Neural progenitor cell (in vitro differentiated cells): ENCODE results near the gene OR2C3. TPM values are rescaled to one million over a fixed set of nuclear protein-coding genes. Genes with fewer than 3 reads are reported as not detected.
"Not testable (repeated sequence)": the region's sequence is repeated elsewhere in the genome, so short reads cannot be mapped to it uniquely, and the experiment has no call there.

Experiments used
- DNase-seq: peaks from one replicate; pipeline ENCODE4 v3.0.0-alpha.2; 2016; ENCODE audit warnings: low spot score
- H2AFZ ChIP-seq: fragments of 200-600 bp; sonication (generic); replicated peaks from 2 replicates; pipeline ENCODE4 v1.6.1; 2016; ENCODE audit warnings: antibody characterized with exemption
- H3F3A ChIP-seq: fragments of 200-600 bp; sonication (generic); 2 replicates; pipeline ENCODE4 v1.6.1; 2016; ENCODE audit warnings: antibody characterized with exemption, low read depth
- H3K27ac ChIP-seq: fragments of 200-600 bp; sonication (generic); 2 replicates; pipeline ENCODE4 v1.5.1; 2016; ENCODE audit warnings: mild to moderate bottlenecking
- H3K27me3 ChIP-seq: fragments of 200-600 bp; sonication (generic); 2 replicates; pipeline ENCODE4 v1.6.1; 2016; ENCODE audit warnings: mild to moderate bottlenecking, moderate library complexity
- H3K36me3 ChIP-seq: fragments of 200-600 bp; sonication (generic); 2 replicates; pipeline ENCODE4 v1.5.1; 2016
- H3K4me1 ChIP-seq: fragments of 200-600 bp; sonication (generic); 2 replicates; pipeline ENCODE4 v1.6.1; 2016; ENCODE audit warnings: mixed run types
- H3K4me2 ChIP-seq: fragments of 200-600 bp; sonication (generic); 2 replicates; pipeline ENCODE4 v1.6.1; 2016
- H3K4me3 ChIP-seq: fragments of 200-600 bp; sonication (generic); 2 replicates; pipeline ENCODE4 v1.5.1; 2016
- H3K79me2 ChIP-seq: fragments of 200-600 bp; sonication (generic); 2 replicates; pipeline ENCODE4 v1.6.1; 2016; ENCODE audit warnings: low read depth
- H3K9ac ChIP-seq: fragments of 200-600 bp; sonication (generic); 2 replicates; pipeline ENCODE4 v1.6.1; 2016
- H3K9me3 ChIP-seq: fragments of 200-600 bp; sonication (generic); 2 replicates; pipeline ENCODE4 v1.5.1; 2016; ENCODE audit warnings: low read depth
- H4K20me1 ChIP-seq: fragments of 200-600 bp; sonication (generic); 2 replicates; pipeline ENCODE4 v1.6.1; 2016; ENCODE audit warnings: low read depth
- H3K27ac Mint-ChIP-seq: 3 replicates; pipeline ENCODE4 v1.8.0; 2021; ENCODE audit warnings: mixed read lengths
- H3K27me3 Mint-ChIP-seq: 2 replicates; pipeline ENCODE4 v1.8.0; 2022; ENCODE audit warnings: low read depth, mild to moderate bottlenecking, inconsistent platforms, moderate library complexity, mixed read lengths; ENCODE audit not compliant: insufficient read depth
- H3K36me3 Mint-ChIP-seq: 3 replicates; pipeline ENCODE4 v1.8.0; 2021; ENCODE audit warnings: mixed read lengths
- H3K4me1 Mint-ChIP-seq: 3 replicates; pipeline ENCODE4 v1.8.0; 2021; ENCODE audit warnings: mixed read lengths
- H3K4me3 Mint-ChIP-seq: 3 replicates; pipeline ENCODE4 v1.8.0; 2021; ENCODE audit warnings: mild to moderate bottlenecking, moderate library complexity, mixed read lengths
- H3K9me3 Mint-ChIP-seq: 3 replicates; pipeline ENCODE4 v1.8.0; 2020; ENCODE audit warnings: mixed read lengths
- CTCF ChIP-seq: fragments of 200-600 bp; sonication (generic); IDR thresholded peaks from 2 replicates; pipeline ENCODE4 v1.5.1; 2017; ENCODE audit warnings: antibody characterized with exemption, mild to moderate bottlenecking
- EZH2 ChIP-seq: fragments of 200-600 bp; sonication (generic); IDR thresholded peaks from 2 replicates; pipeline ENCODE4 v1.6.1; 2017; ENCODE audit warnings: antibody characterized with exemption, mild to moderate bottlenecking, moderate library complexity
- EZH2phosphoT487 ChIP-seq: fragments of 200-600 bp; sonication (generic); IDR thresholded peaks from 2 replicates; pipeline ENCODE4 v1.6.1; 2017; ENCODE audit warnings: antibody characterized with exemption
- total RNA-seq: library from RNA; depleted of rRNA; stranded (reverse); fragments of >200 nt; gene quantifications from 2 replicates; pipeline ENCODE4 v1.2.3, GENCODE V29; 2015; ENCODE audit warnings: low replicate concordance

OR2C3 gene
- total RNA-seq, 1 donor from 2014 or later, result not detected

GRCh38 chr1:247491328-247491727 lies 44.9 kb downstream of the OR2C3 start:
- Histone ChIP-seq H3K79me2 (no peaks in the 10 kb centered on the region), H3K9ac (no peak overlapping the region), H3K36me3 (no peaks in the 10 kb centered on the region), H2AFZ (no peak overlapping the region), H3K4me3 (no peak overlapping the region), H3K27me3 (no peaks in the 10 kb centered on the region), H3K9me3 (no peaks in the 10 kb centered on the region), H4K20me1 (no peaks in the 10 kb centered on the region), H3K4me2 (no peak overlapping the region), H3K4me1 (no peaks in the 10 kb centered on the region), H3K27ac (no peak overlapping the region), H3F3A (no peaks in the 10 kb centered on the region)
- Mint-ChIP-seq H3K27me3 (no peaks in the 10 kb centered on the region), H3K4me3 (no peak overlapping the region), H3K36me3 (no peaks in the 10 kb centered on the region), H3K27ac (no peak overlapping the region), H3K9me3 (no peaks in the 10 kb centered on the region), H3K4me1 (no peaks in the 10 kb centered on the region)
- no peak for DNase-seq
- no peak for TF ChIP-seq EZH2
- no peak for TF ChIP-seq EZH2phosphoT487
- no peak for TF ChIP-seq CTCF

- Mint-ChIP-seq H3K4me3 (no peak overlapping the region), H3K27me3 (no peaks in the 10 kb centered on the region), H3K9me3 (no peaks in the 10 kb centered on the region), H3K27ac (no peak overlapping the region), H3K36me3 (no peaks in the 10 kb centered on the region), H3K4me1 (no peaks in the 10 kb centered on the region)
- no peaks in the 10 kb centered on the region for H3K4me1 ChIP-seq
- H2AFZ ChIP-seq, result no peak overlapping the region
- no peak for TF ChIP-seq EZH2
- TF ChIP-seq CTCF, result peak; percentile 67
- TF ChIP-seq EZH2phosphoT487, result no peak
- H3F3A ChIP-seq, result no peaks in the 10 kb centered on the region
- H3K4me2 ChIP-seq, result no peak overlapping the region
- H3K27ac ChIP-seq, result no peak overlapping the region
- H3K9me3 ChIP-seq, result no peaks in the 10 kb centered on the region
- no peak overlapping the region for H3K9ac ChIP-seq
- no peaks in the 10 kb centered on the region for H3K27me3 ChIP-seq
- no peaks in the 10 kb centered on the region for H3K79me2 ChIP-seq
- H3K4me3 ChIP-seq, result no peak overlapping the region
- peak; percentile 49 for DNase-seq
- no peaks in the 10 kb centered on the region for H3K36me3 ChIP-seq
- H4K20me1 ChIP-seq, result no peaks in the 10 kb centered on the region
Observed at GRCh38 chr1:247487057-247487456, 49.2 kb downstream of the OR2C3 start.

- H3K36me3 Mint-ChIP-seq, result no peaks in the 10 kb centered on the region
- H3K27me3 ChIP-seq, result no peaks in the 10 kb centered on the region
- no peaks in the 10 kb centered on the region for H3K4me1 Mint-ChIP-seq
- no peaks in the 10 kb centered on the region for H3F3A ChIP-seq
- no peaks in the 10 kb centered on the region for H3K27me3 Mint-ChIP-seq
- no peaks in the 10 kb centered on the region for H3K4me1 ChIP-seq
- H3K27ac ChIP-seq, result no peak overlapping the region
- no peaks in the 10 kb centered on the region for H3K36me3 ChIP-seq
- H3K4me3 Mint-ChIP-seq, result no peak overlapping the region
- no peak overlapping the region for H2AFZ ChIP-seq
- no peaks in the 10 kb centered on the region for H3K79me2 ChIP-seq
- no peak overlapping the region for H3K9ac ChIP-seq
- no peaks in the 10 kb centered on the region for H4K20me1 ChIP-seq
- TF ChIP-seq EZH2, result no peak
- no peak for TF ChIP-seq EZH2phosphoT487
- TF ChIP-seq CTCF, result no peak
- DNase-seq, result no peak
- no peaks in the 10 kb centered on the region for H3K9me3 ChIP-seq
- H3K4me3 ChIP-seq, result no peak overlapping the region
- H3K9me3 Mint-ChIP-seq, result no peaks in the 10 kb centered on the region
- no peak overlapping the region for H3K27ac Mint-ChIP-seq
- H3K4me2 ChIP-seq, result no peak overlapping the region
Observed at GRCh38 chr1:247482747-247483146, 53.5 kb downstream of the OR2C3 start.

GRCh38 chr1:247476328-247477058 lies 59.7 kb downstream of the OR2C3 start:
- H2AFZ ChIP-seq, DNase-seq, H3K36me3 Mint-ChIP-seq: not testable (repeated sequence)

More at GRCh38 chr1:247476328-247477058, 59.7 kb downstream of the OR2C3 start:
- H3K4me2 ChIP-seq, H3K4me3 Mint-ChIP-seq, H3K9me3 ChIP-seq, H4K20me1 ChIP-seq, H3K27me3 ChIP-seq, H3F3A ChIP-seq, H3K4me1 ChIP-seq, H3K27me3 Mint-ChIP-seq, H3K4me1 Mint-ChIP-seq, H3K9ac ChIP-seq, H3K27ac ChIP-seq, H3K4me3 ChIP-seq, H3K27ac Mint-ChIP-seq, H3K79me2 ChIP-seq, H3K36me3 ChIP-seq: not testable (repeated sequence)
- H3K9me3 Mint-ChIP-seq, result peaks cover 16% of the 10 kb centered on the region
